K562 (cell line): ENCODE results near the gene SLC35F5. TPM values are rescaled to one million over a fixed set of nuclear protein-coding genes. Genes with fewer than 3 reads are reported as not detected.
A peak's percentile ranks its signal among the peaks of the same experiment; 100 is the strongest.

Source experiments
- CBFA2T2 ChIP-seq: fragments of 450-650 bp; conservative IDR thresholded peaks from 2 replicates; pipeline ENCODE4 v1.6.1; 2017; ENCODE audit warnings: mild to moderate bottlenecking
- DIDO1 ChIP-seq: fragments of 450-650 bp; IDR thresholded peaks from 2 replicates; pipeline ENCODE4 v1.6.1; 2016; ENCODE audit warnings: low read depth, missing biosample characterization, missing genetic modification characterization
- ELF1 ChIP-seq: fragments of 200-800 bp; sonication (Bioruptor generic); IDR thresholded peaks from 2 replicates; pipeline ENCODE4 v1.6.1; 2016; ENCODE audit warnings: missing genetic modification characterization, missing compliant biosample characterization
- MAFG ChIP-seq: fragments of 450-650 bp; conservative IDR thresholded peaks from 2 replicates; pipeline ENCODE4 v1.6.1; 2016; ENCODE audit warnings: missing genetic modification characterization, missing compliant biosample characterization
- MTF1 ChIP-seq: fragments of 250-450 bp; sonication (Bioruptor Pico); IDR thresholded peaks from 2 replicates; pipeline ENCODE4 v1.9.0; 2021; ENCODE audit warnings: moderate library complexity, mild to moderate bottlenecking, inconsistent platforms, borderline replicate concordance
- NCOA2 ChIP-seq, 2 experiments: fragments of 450-650 bp; IDR thresholded peaks; 2 replicates each; pipeline ENCODE4 v1.6.1; 2018; ENCODE audit warnings: mild to moderate bottlenecking in 2 of 2, moderate library complexity in 1 of 2; ENCODE audit not compliant: partially characterized antibody in 2 of 2
- PHF20 ChIP-seq: fragments of 450-650 bp; IDR thresholded peaks from 2 replicates; pipeline ENCODE4 v1.6.1; 2018; ENCODE audit not compliant: partially characterized antibody
- PTBP1 ChIP-seq: fragments of 200-400 bp; formaldehyde crosslinking; IDR thresholded peaks from 2 replicates; pipeline ENCODE4 v1.6.1; 2017; ENCODE audit warnings: low read depth, low read length
- SETDB1 ChIP-seq: IDR thresholded peaks from one replicate; pipeline ENCODE4 v1.6.1; 2012; ENCODE audit warnings: low read length, control low read depth, inconsistent platforms
- TARDBP ChIP-seq: fragments of 450-650 bp; IDR thresholded peaks from 2 replicates; pipeline ENCODE4 v1.6.1; 2016
- TOE1 ChIP-seq, 2 experiments: fragments of 450-650 bp in 1 of 2; sonication (generic) in 1 of 2; formaldehyde crosslinking in 1 of 2; IDR thresholded peaks; 2 replicates each; pipeline versions ENCODE4 v1.7.1 to v1.8.0; 2016 to 2022; ENCODE audit warnings: borderline replicate concordance in 2 of 2, mild to moderate bottlenecking in 2 of 2, antibody characterized with exemption in 1 of 2, inconsistent platforms in 1 of 2, low read depth in 1 of 2, missing genetic modification reagents in 1 of 2, moderate library complexity in 1 of 2
- ZC3H4 ChIP-seq: sonication (generic); formaldehyde crosslinking; IDR thresholded peaks from 2 replicates; pipeline ENCODE4 v1.9.0; 2021; ENCODE audit warnings: missing genetic modification reagents, borderline replicate concordance
- ZNF239 ChIP-seq: fragments of 250-450 bp; sonication (Bioruptor Pico); IDR thresholded peaks from 2 replicates; pipeline ENCODE4 v1.4.0; 2020; ENCODE audit warnings: mild to moderate bottlenecking
- polyA plus RNA-seq, 8 experiments: library from polyadenylated mRNA; depleted of rRNA in 4 of 8; stranded (reverse) in 5 of 8; unstranded in 3 of 8; fragments of >200 nt; fragmentation: Nextera tagmentation in 2 of 8; fragmentation: Illumina TruSeq in 1 of 8; extraction: Ambion mirVana in 2 of 8; extraction: Trizol in 1 of 8; gene quantifications; 2 replicates each; pipeline versions ENCODE4 v1.2.1 to v1.2.3, GENCODE V29; 2011 to 2014; ENCODE audit warnings: inconsistent platforms in 1 of 8, missing spikeins in 1 of 8
- total RNA-seq, 7 experiments: library from RNA; depleted of rRNA in 6 of 7; stranded (reverse); fragments of >200 nt in 6 of 7; fragmentation: Illumina TruSeq in 2 of 7; extraction: Trizol in 2 of 7; gene quantifications; 2 replicates each; pipeline versions ENCODE4 v1.2.1 to v1.2.3, GENCODE V29; 2011 to 2021; ENCODE audit warnings: low replicate concordance in 1 of 7
- TF ChIP-seq, protein P1 (sequence below), 2 experiments: IDR thresholded peaks; 2 replicates each; pipeline ENCODE4 v1.6.1; 2011; ENCODE audit warnings: borderline replicate concordance in 1 of 2, control low read depth in 1 of 2, low read depth in 1 of 2, low read length in 1 of 2, mild to moderate bottlenecking in 1 of 2, mixed read lengths in 1 of 2, moderate library complexity in 1 of 2; ENCODE audit not compliant: insufficient read depth in 1 of 2, insufficient read length in 1 of 2, poor library complexity in 1 of 2, severe bottlenecking in 1 of 2; ENCODE audit errors: extremely low read depth in 1 of 2
- TF ChIP-seq, protein P2 (sequence below), 3 experiments: IDR thresholded peaks in 2 of 3; conservative IDR thresholded peaks in 1 of 3; 2 replicates each; pipeline ENCODE4 v1.5.1; 2011 to 2012; ENCODE audit warnings: low read length in 3 of 3, mild to moderate bottlenecking in 3 of 3, control low read depth in 2 of 3, improper control_type of control experiment in 1 of 3, inconsistent platforms in 1 of 3, low read depth in 1 of 3, mixed read lengths in 1 of 3, moderate library complexity in 1 of 3; ENCODE audit not compliant: insufficient read depth in 2 of 3
- TF ChIP-seq, protein P3 (sequence below): sonication (generic); formaldehyde crosslinking; IDR thresholded peaks from 2 replicates; pipeline ENCODE4 v1.8.0; 2022; ENCODE audit warnings: mild to moderate bottlenecking, missing genetic modification reagents
- TF ChIP-seq, protein P4 (sequence below): fragments of 450-650 bp; formaldehyde crosslinking; IDR thresholded peaks from 2 replicates; pipeline ENCODE4 v1.4.0; 2020; ENCODE audit warnings: mild to moderate bottlenecking, mixed read lengths

SLC35F5 gene
- total and polyA plus RNA-seq, 9 of the 15 experiments (the other 6 are each of a cell fraction or from before 2014, with no cell fraction given) = 4.9 to 50.7 (median 30.5) TPM

DNA sequence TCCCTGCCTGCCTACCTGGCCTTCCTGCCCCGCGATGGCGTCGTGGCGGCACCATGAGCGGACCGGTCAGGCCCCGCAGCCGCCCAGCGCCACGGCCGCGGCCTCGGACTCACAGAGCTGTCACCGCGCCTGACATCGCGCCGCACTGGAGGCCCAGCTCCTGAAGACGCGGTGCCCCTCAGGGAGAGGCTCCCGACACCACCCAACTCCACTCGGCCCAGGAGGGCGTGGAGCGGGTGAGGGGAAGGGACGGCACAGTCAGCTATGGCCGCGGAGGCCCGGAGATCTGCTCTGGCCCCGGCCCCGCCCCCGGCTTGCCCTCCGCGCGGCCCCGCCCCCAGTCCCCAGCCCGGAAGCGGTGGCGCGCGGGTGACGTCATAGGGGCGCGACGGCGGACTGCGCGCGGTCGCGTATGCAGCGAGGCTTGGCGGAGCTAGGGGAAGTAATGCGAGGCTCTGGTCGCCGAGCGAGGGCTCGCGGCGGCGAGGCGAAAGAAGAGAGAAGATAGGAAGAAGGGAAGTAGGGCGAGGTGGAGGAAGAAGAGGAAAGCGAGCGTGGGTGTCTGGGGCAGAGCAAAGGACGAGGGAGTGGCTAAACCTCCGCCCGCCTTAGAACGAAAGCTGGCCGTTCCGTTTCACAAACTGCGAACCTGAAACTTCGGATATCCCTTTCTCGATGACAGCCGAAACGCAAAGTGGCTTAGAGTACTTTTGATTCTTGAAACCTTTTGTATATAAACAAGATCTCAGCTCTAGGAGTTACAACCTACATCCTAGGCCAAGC is at the start of gene SLC35F5 (continued):
- no peak; the same call in 1 of the 2 replicates for TF ChIP-seq ZC3H4 (CRISPR knock-in tag)
- no peak for TF ChIP-seq TARDBP
- TF ChIP-seq, protein P1, sequence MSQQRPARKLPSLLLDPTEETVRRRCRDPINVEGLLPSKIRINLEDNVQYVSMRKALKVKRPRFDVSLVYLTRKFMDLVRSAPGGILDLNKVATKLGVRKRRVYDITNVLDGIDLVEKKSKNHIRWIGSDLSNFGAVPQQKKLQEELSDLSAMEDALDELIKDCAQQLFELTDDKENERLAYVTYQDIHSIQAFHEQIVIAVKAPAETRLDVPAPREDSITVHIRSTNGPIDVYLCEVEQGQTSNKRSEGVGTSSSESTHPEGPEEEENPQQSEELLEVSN (IDR thresholded peaks at IDR 0.05; ENCODE audit: borderline replicate concordance in 1 of 2, extremely low read depth in 1 of 2, insufficient read depth in 1 of 2, insufficient read length in 1 of 2, low read depth in 1 of 2, low read length in 1 of 2, poor library complexity in 1 of 2, severe bottlenecking in 1 of 2) = peak; percentile 62 to 81
- TF ChIP-seq DIDO1 (tag) = peak; percentile 78
- TF ChIP-seq MAFG (tag) = no peak
- TF ChIP-seq, protein P2, sequence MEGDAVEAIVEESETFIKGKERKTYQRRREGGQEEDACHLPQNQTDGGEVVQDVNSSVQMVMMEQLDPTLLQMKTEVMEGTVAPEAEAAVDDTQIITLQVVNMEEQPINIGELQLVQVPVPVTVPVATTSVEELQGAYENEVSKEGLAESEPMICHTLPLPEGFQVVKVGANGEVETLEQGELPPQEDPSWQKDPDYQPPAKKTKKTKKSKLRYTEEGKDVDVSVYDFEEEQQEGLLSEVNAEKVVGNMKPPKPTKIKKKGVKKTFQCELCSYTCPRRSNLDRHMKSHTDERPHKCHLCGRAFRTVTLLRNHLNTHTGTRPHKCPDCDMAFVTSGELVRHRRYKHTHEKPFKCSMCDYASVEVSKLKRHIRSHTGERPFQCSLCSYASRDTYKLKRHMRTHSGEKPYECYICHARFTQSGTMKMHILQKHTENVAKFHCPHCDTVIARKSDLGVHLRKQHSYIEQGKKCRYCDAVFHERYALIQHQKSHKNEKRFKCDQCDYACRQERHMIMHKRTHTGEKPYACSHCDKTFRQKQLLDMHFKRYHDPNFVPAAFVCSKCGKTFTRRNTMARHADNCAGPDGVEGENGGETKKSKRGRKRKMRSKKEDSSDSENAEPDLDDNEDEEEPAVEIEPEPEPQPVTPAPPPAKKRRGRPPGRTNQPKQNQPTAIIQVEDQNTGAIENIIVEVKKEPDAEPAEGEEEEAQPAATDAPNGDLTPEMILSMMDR (IDR thresholded peaks at IDR 0.05 in 2 of 3, conservative IDR thresholded peaks at IDR 0.05 in 1 of 3; ENCODE audit: insufficient read depth in 2 of 3, low read depth in 1 of 3, low read length in 3 of 3) = no peak
- peak; percentile 99 for TF ChIP-seq ELF1
- TF ChIP-seq NCOA2 (IDR thresholded peaks at IDR 0.05; ENCODE audit: partially characterized antibody in 2 of 2) = no peak
- TF ChIP-seq TOE1 (IDR thresholded peaks at IDR 0.05; ENCODE audit: borderline replicate concordance) = peak; percentile 56; the same call in 1 of the 2 replicates
- TF ChIP-seq TOE1 (CRISPR knock-in tag; IDR thresholded peaks at IDR 0.05; ENCODE audit: borderline replicate concordance, low read depth) = no peak; the same call in 1 of the 2 replicates
- TF ChIP-seq PHF20 = peak; percentile 96
- TF ChIP-seq SETDB1 = no peak
- TF ChIP-seq, protein P3, sequence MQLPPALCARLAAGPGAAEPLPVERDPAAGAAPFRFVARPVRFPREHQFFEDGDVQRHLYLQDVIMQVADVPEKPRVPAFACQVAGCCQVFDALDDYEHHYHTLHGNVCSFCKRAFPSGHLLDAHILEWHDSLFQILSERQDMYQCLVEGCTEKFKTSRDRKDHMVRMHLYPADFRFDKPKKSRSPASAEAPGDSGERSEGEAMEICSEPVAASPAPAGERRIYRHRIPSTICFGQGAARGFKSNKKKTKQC (CRISPR knock-in tag) = peak; percentile 64; the same call in 1 of the 2 replicates
- TF ChIP-seq CBFA2T2 = no peak
- no peak for TF ChIP-seq MTF1 (CRISPR knock-in tag)
- TF ChIP-seq ZNF239 = no peak
- no peak for TF ChIP-seq PTBP1
- TF ChIP-seq, protein P4, sequence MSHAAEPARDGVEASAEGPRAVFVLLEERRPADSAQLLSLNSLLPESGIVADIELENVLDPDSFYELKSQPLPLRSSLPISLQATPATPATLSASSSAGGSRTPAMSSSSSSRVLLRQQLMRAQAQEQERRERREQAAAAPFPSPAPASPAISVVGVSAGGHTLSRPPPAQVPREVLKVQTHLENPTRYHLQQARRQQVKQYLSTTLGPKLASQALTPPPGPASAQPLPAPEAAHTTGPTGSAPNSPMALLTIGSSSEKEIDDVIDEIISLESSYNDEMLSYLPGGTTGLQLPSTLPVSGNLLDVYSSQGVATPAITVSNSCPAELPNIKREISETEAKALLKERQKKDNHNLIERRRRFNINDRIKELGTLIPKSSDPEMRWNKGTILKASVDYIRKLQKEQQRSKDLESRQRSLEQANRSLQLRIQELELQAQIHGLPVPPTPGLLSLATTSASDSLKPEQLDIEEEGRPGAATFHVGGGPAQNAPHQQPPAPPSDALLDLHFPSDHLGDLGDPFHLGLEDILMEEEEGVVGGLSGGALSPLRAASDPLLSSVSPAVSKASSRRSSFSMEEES = no peak
